Trophoblast cell (in vitro differentiated cells and primary cell): ENCODE measurements around the gene HIRA.

Experiments
- DNase-seq, 2 donors: peaks; one replicate each; pipeline ENCODE4 v3.0.0-alpha.2; 2016
- H2AFZ ChIP-seq: 2 replicates; pipeline ENCODE4 v1.6.1; 2013; ENCODE audit warnings: low read length, moderate library complexity, mild to moderate bottlenecking; ENCODE audit not compliant: insufficient read depth, poor library complexity
- H2AK5ac ChIP-seq: 2 replicates; pipeline ENCODE4 v1.6.1; 2013; ENCODE audit warnings: mild to moderate bottlenecking, low read length
- H2BK120ac ChIP-seq: 2 replicates; pipeline ENCODE4 v1.6.1; 2013; ENCODE audit warnings: low read length, mild to moderate bottlenecking, moderate library complexity; ENCODE audit not compliant: insufficient read depth, poor library complexity
- H2BK12ac ChIP-seq: 2 replicates; pipeline ENCODE4 v1.6.1; 2013; ENCODE audit warnings: mild to moderate bottlenecking, low read length, moderate library complexity
- H2BK5ac ChIP-seq: 2 replicates; pipeline ENCODE4 v1.6.1; 2013; ENCODE audit warnings: low read length, low read depth, moderate library complexity, mild to moderate bottlenecking; ENCODE audit not compliant: poor library complexity
- H3K14ac ChIP-seq: 2 replicates; pipeline ENCODE4 v1.6.1; 2013; ENCODE audit warnings: mild to moderate bottlenecking, low read length
- H3K18ac ChIP-seq: 2 replicates; pipeline ENCODE4 v1.6.1; 2013; ENCODE audit warnings: mild to moderate bottlenecking, low read length
- H3K23ac ChIP-seq: 2 replicates; pipeline ENCODE4 v1.6.1; 2013; ENCODE audit warnings: low read length
- H3K27ac ChIP-seq: 2 replicates; pipeline ENCODE4 v1.5.1; 2013; ENCODE audit warnings: low read depth, mild to moderate bottlenecking, inconsistent platforms, low read length, moderate library complexity
- H3K27me3 ChIP-seq: 2 replicates; pipeline ENCODE4 v1.6.1; 2013; ENCODE audit warnings: inconsistent platforms, mild to moderate bottlenecking, low read length, moderate library complexity; ENCODE audit not compliant: insufficient read depth
- H3K36me3 ChIP-seq, 2 experiments: 1 replicate in 1 of 2; 2 replicates in 1 of 2; pipeline ENCODE4 v1.6.1; 2013; ENCODE audit warnings: low read length in 2 of 2, mild to moderate bottlenecking in 2 of 2, moderate library complexity in 1 of 2; ENCODE audit not compliant: insufficient read depth in 2 of 2, control insufficient read depth in 1 of 2
- H3K4ac ChIP-seq: 2 replicates; pipeline ENCODE4 v1.6.1; 2013; ENCODE audit warnings: low read depth, mild to moderate bottlenecking, low read length, moderate library complexity
- H3K4me1 ChIP-seq, 2 experiments: 1 replicate in 1 of 2; 2 replicates in 1 of 2; pipeline ENCODE4 v1.6.1; 2013; ENCODE audit warnings: low read length in 2 of 2, mild to moderate bottlenecking in 2 of 2, moderate library complexity in 1 of 2; ENCODE audit not compliant: insufficient read depth in 2 of 2, control insufficient read depth in 1 of 2
- H3K4me2 ChIP-seq: 2 replicates; pipeline ENCODE4 v1.6.1; 2013; ENCODE audit warnings: inconsistent platforms, mild to moderate bottlenecking, low read length, moderate library complexity
- H3K4me3 ChIP-seq: 2 replicates; pipeline ENCODE4 v1.5.1; 2013; ENCODE audit warnings: mild to moderate bottlenecking, low read depth, low read length, inconsistent platforms
- H3K79me1 ChIP-seq: one replicate; pipeline ENCODE4 v1.6.1; 2013; ENCODE audit warnings: low read length
- H3K79me2 ChIP-seq: 2 replicates; pipeline ENCODE4 v1.6.1; 2013; ENCODE audit warnings: low read length, mild to moderate bottlenecking; ENCODE audit not compliant: control insufficient read depth, insufficient read depth, poor library complexity
- H3K9ac ChIP-seq: 2 replicates; pipeline ENCODE4 v1.6.1; 2013; ENCODE audit warnings: mild to moderate bottlenecking, low read length
- H3K9me3 ChIP-seq: 2 replicates; pipeline ENCODE4 v1.6.1; 2013; ENCODE audit warnings: low read depth, mild to moderate bottlenecking, control low read depth, inconsistent platforms, low read length; ENCODE audit not compliant: insufficient read depth
- H4K12ac ChIP-seq: 2 replicates; pipeline ENCODE4 v1.6.1; 2013; ENCODE audit warnings: low read depth, mild to moderate bottlenecking, low read length, moderate library complexity
- H4K8ac ChIP-seq: 2 replicates; pipeline ENCODE4 v1.6.1; 2013; ENCODE audit warnings: low read depth, mild to moderate bottlenecking, low read length, moderate library complexity
- H4K91ac ChIP-seq: one replicate; pipeline ENCODE4 v1.6.1; 2013; ENCODE audit warnings: low read depth, mild to moderate bottlenecking, low read length, moderate library complexity
- WGBS: extraction: QIAGEN DNeasy Blood & Tissue Kit; methylation state at CpG from one replicate; pipeline ENCODE4 v1.1.7; 2013; ENCODE audit warnings: missing lambda C conversion rate; ENCODE audit not compliant: insufficient read length, insufficient coverage; ENCODE audit errors: extremely low coverage; 5-methylcytosine and 5-hydroxymethylcytosine counted together

Gene HIRA

GRCh38 chr22:19463491-19464469, 32.2 kb upstream of the HIRA start:
- Histone ChIP-seq H3K18ac (no peak overlapping the region), H2AK5ac (no peak overlapping the region), H3K4me3 (no peak overlapping the region), H2BK120ac (no peak overlapping the region), H3K27me3 (no peaks in the 10 kb centered on the region), H4K12ac (no peak overlapping the region), H3K79me1 (peaks cover 2% of the 10 kb centered on the region), H3K9me3 (no peaks in the 10 kb centered on the region), H3K79me2 (no peaks in the 10 kb centered on the region), H4K91ac (peak overlapping the region; percentile 8), H3K14ac (no peak overlapping the region), H3K23ac (no peak overlapping the region), H3K4me1 (peaks cover 7 to 11% of the 10 kb centered on the region in 2 experiments), H3K36me3 (peaks cover 39 to 47% of the 10 kb centered on the region in 2 experiments), H2AFZ (no peak overlapping the region), H4K8ac (no peak overlapping the region), H3K4ac (no peak overlapping the region), H3K27ac (peak overlapping the region; percentile 22), H2BK12ac (no peak overlapping the region), H3K9ac (no peak overlapping the region), H2BK5ac (peak overlapping the region; percentile 4), H3K4me2 (no peak overlapping the region)
- DNase-seq: peak; percentile 87 to 97
- no CpG with 5 or more reads among the region's 7 CpGs for WGBS

- Histone ChIP-seq H2BK120ac (no peak overlapping the region), H3K23ac (no peak overlapping the region), H2AFZ (no peak overlapping the region), H3K27me3 (no peaks in the 10 kb centered on the region), H3K36me3 (peaks cover 38 to 41% of the 10 kb centered on the region in 2 experiments), H2BK5ac (no peak overlapping the region), H3K4ac (no peak overlapping the region), H2AK5ac (no peak overlapping the region), H3K18ac (no peak overlapping the region), H3K4me2 (no peak overlapping the region), H4K12ac (no peak overlapping the region), H3K14ac (no peak overlapping the region), H3K79me2 (no peaks in the 10 kb centered on the region), H3K27ac (no peak overlapping the region), H4K91ac (no peak overlapping the region), H3K4me3 (no peak overlapping the region), H3K9ac (no peak overlapping the region), H3K79me1 (peaks cover 2% of the 10 kb centered on the region), H3K9me3 (no peaks in the 10 kb centered on the region), H2BK12ac (no peak overlapping the region), H4K8ac (no peak overlapping the region), H3K4me1 (peaks cover 7 to 11% of the 10 kb centered on the region in 2 experiments)
- WGBS: no CpG with 5 or more reads among the region's 1 CpG
- no peak for DNase-seq
Measured at GRCh38 chr22:19463008-19463407, 31.5 kb upstream of the HIRA start.

- no peak overlapping the region for H3K4me3 ChIP-seq
- H4K91ac ChIP-seq: no peak overlapping the region
- no peak overlapping the region for H3K27ac ChIP-seq
- no peak overlapping the region for H4K8ac ChIP-seq
- H2AK5ac ChIP-seq: no peak overlapping the region
- H2AFZ ChIP-seq: no peak overlapping the region
- no peak overlapping the region for H2BK5ac ChIP-seq
- WGBS: no CpG with 5 or more reads among the region's 1 CpG
- H3K79me1 ChIP-seq: peaks cover 2% of the 10 kb centered on the region
- H3K36me3 ChIP-seq: peaks cover 33 to 40% of the 10 kb centered on the region in 2 experiments
- H3K9ac ChIP-seq: no peak overlapping the region
- H3K4ac ChIP-seq: no peak overlapping the region
- H3K14ac ChIP-seq: no peak overlapping the region
- no peaks in the 10 kb centered on the region for H3K79me2 ChIP-seq
- H3K4me1 ChIP-seq: peaks cover 7 to 11% of the 10 kb centered on the region in 2 experiments
- no peak overlapping the region for H3K23ac ChIP-seq
- H3K18ac ChIP-seq: no peak overlapping the region
- no peak overlapping the region for H3K4me2 ChIP-seq
- H3K9me3 ChIP-seq: no peaks in the 10 kb centered on the region
- H2BK12ac ChIP-seq: no peak overlapping the region
- no peak overlapping the region for H4K12ac ChIP-seq
- H3K27me3 ChIP-seq: no peaks in the 10 kb centered on the region
- no peak overlapping the region for H2BK120ac ChIP-seq
- DNase-seq: no peak
Measured at GRCh38 chr22:19461506-19461905, 30.0 kb upstream of the HIRA start.

DNA sequence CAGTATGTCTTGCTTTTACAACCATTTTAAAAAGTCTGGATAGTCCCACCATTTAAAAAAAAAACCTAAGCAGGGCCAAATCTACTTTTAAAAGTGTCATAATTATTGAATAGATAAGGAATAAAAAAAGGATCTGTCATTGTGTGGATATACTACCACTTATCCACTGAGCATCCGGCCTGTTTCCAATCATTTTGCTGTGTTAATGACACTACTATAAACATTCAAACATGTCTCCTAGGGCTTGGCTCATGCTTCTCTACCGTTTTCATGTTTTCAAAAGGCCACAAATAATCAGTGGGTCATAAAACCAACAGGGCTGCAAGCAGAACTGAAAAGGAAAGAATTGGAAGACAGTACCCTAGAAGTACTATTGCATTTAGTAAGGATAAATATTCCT, 28.5 kb upstream of the HIRA start:
- Histone ChIP-seq H3K4me2 (no peak overlapping the region), H3K9ac (no peak overlapping the region), H3K4ac (no peak overlapping the region), H4K8ac (no peak overlapping the region), H3K14ac (no peak overlapping the region), H2BK120ac (no peak overlapping the region), H3K4me1 (peaks cover 7 to 14% of the 10 kb centered on the region in 2 experiments), H3K79me1 (peaks cover 2% of the 10 kb centered on the region), H4K91ac (no peak overlapping the region), H4K12ac (no peak overlapping the region), H3K18ac (no peak overlapping the region), H2AFZ (no peak overlapping the region), H3K27me3 (no peaks in the 10 kb centered on the region), H3K9me3 (no peaks in the 10 kb centered on the region), H2BK5ac (no peak overlapping the region), H2AK5ac (no peak overlapping the region), H3K36me3 (peaks cover 40 to 45% of the 10 kb centered on the region in 2 experiments), H3K27ac (no peak overlapping the region), H2BK12ac (no peak overlapping the region), H3K79me2 (no peaks in the 10 kb centered on the region), H3K23ac (no peak overlapping the region), H3K4me3 (no peak overlapping the region)
- WGBS: no CpG with 5 or more reads among the region's 2 CpGs
- no peak for DNase-seq
